ENCODE measurements around the gene LTBR.

DNA sequence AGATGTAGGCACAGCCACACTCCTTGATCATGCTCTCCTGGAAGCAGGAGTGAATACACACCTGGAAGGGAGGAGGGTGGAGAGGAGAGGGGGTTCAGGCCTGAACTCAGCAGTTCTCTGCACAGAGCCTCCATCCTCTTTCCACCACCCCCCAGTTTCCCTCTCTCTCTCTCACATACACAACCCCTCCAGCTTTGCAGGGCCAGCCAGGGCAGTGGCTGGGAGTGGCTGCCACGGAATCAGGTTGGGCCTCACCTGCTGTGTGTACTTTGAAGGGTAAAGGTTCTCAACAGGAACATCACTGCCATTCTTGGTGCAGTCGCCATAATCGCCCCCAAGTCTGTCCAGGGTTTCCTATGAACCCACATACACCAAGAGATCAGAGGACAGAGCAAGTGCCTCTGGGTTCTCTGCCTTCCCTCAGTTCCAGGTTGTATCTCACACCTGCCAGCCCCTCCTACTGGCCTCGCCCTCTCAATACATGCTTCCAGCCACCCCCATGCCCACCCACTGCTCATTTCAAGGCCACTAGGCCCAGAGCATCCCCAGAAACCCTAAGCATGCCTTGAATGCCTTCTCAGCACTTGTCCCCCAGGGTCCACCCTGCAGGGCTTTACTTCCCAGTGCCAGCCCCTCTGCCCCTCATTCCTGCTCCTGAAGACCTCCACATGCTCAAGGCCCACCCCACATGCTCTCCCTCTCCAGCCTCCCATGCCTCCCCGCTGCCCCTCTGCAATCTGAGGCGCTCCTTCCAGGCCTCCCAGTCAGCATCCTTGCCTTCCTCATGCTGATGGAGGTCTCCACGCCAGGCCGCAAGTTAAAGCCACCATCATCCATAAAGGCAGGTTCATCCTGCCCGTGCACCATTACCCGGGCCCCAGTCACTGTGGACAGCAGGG is 29.2 kb upstream of the LTBR start:
- TF ChIP-seq, protein P1, sequence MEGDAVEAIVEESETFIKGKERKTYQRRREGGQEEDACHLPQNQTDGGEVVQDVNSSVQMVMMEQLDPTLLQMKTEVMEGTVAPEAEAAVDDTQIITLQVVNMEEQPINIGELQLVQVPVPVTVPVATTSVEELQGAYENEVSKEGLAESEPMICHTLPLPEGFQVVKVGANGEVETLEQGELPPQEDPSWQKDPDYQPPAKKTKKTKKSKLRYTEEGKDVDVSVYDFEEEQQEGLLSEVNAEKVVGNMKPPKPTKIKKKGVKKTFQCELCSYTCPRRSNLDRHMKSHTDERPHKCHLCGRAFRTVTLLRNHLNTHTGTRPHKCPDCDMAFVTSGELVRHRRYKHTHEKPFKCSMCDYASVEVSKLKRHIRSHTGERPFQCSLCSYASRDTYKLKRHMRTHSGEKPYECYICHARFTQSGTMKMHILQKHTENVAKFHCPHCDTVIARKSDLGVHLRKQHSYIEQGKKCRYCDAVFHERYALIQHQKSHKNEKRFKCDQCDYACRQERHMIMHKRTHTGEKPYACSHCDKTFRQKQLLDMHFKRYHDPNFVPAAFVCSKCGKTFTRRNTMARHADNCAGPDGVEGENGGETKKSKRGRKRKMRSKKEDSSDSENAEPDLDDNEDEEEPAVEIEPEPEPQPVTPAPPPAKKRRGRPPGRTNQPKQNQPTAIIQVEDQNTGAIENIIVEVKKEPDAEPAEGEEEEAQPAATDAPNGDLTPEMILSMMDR (IDR thresholded peaks at IDR 0.05; ENCODE audit: insufficient read depth, low read length, poor library complexity, severe bottlenecking): no peak
- TF ChIP-seq EZH2phosphoT487 (conservative IDR thresholded peaks at IDR 0.05; ENCODE audit: low read length): no peak

Measured in SU-DHL-6 (cell line).